Activated CD4-positive, alpha-beta T cell treated with anti-CD3 and anti-CD28 coated beads, Interleukin-2, amount 10 ng/mL, durations not matched to agents 7 days and 5 days (primary cell): Measurements from ENCODE around the gene MPP2. TPM values are rescaled to one million over a fixed set of nuclear protein-coding genes. Genes with fewer than 3 reads are reported as not detected.

Experiments
- CTCF ChIA-PET: fragments of 350-600 bp; sonication (Branson Sonifier 250); formaldehyde crosslinking; loops from one replicate; lab custom pipeline; 2021; ENCODE audit warnings: antibody characterized with exemption; lab: Charles Lee
- POLR2A ChIA-PET: fragments of 350-600 bp; sonication (Branson Sonifier 250); formaldehyde crosslinking; loops from one replicate; lab custom pipeline; 2021; ENCODE audit warnings: antibody characterized with exemption; lab: Charles Lee
- DNase-seq: peaks from one replicate; pipeline ENCODE4 v3.0.0-alpha.2; 2020
- H3K27ac Mint-ChIP-seq: one replicate; pipeline ENCODE4 v1.8.0; 2021; ENCODE audit warnings: mild to moderate bottlenecking, moderate library complexity, mixed read lengths
- H3K27me3 Mint-ChIP-seq: one replicate; pipeline ENCODE4 v1.8.0; 2021; ENCODE audit warnings: mixed read lengths
- H3K36me3 Mint-ChIP-seq: one replicate; pipeline ENCODE4 v1.8.0; 2021; ENCODE audit warnings: low read depth, mixed read lengths
- H3K4me1 Mint-ChIP-seq: one replicate; pipeline ENCODE4 v1.8.0; 2021; ENCODE audit warnings: mixed read lengths
- H3K4me3 Mint-ChIP-seq: one replicate; pipeline ENCODE4 v1.8.0; 2021; ENCODE audit warnings: mild to moderate bottlenecking, moderate library complexity, mixed read lengths
- H3K9me3 Mint-ChIP-seq: one replicate; pipeline ENCODE4 v1.8.0; 2021; ENCODE audit warnings: mixed read lengths
- total RNA-seq, 2 experiments: library from RNA; stranded (reverse); gene quantifications; one replicate each; pipeline ENCODE4 v1.2.3, GENCODE V29; 2021

The MPP2 gene
- total RNA-seq, 2 experiments from 2014 or later: 0.60 to 0.69 TPM

DNA sequence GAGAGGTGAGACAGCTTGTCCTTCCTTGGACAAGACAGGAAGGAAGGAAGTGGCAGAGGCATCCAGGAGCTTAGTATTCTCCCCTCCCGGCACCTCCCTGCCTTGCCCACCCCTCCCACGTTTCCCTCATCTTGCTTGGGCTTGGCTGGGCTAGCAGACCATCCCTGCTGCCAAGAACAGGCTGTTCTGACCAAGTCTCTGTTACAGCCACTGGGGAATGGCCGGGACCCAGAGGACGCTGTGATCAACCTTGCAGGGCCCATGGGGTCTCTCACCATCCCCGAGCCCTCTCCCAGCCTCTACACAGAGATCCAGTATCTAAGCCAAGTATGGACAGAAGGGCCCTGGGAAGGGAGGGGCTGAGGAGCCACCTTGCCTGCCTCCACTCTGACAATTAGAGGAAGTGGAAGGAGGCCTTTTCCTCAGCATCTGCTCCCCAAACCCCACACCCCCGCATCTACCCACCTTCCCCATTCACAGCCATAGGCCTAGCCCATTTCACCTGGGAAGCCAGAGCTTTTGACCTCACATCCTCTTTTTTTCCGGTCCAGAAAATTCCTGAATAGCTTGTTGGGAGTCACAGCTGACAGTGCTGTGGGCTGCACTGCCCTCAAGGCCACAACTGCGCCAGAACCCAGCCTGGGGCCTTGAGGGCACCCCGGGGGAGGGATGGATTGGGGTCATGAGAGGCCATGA is 46.3 kb downstream of the MPP2 start:
- peaks cover 6% of the 10 kb centered on the region for H3K27me3 Mint-ChIP-seq
- POLR2A ChIA-PET: no interaction called here

DNA sequence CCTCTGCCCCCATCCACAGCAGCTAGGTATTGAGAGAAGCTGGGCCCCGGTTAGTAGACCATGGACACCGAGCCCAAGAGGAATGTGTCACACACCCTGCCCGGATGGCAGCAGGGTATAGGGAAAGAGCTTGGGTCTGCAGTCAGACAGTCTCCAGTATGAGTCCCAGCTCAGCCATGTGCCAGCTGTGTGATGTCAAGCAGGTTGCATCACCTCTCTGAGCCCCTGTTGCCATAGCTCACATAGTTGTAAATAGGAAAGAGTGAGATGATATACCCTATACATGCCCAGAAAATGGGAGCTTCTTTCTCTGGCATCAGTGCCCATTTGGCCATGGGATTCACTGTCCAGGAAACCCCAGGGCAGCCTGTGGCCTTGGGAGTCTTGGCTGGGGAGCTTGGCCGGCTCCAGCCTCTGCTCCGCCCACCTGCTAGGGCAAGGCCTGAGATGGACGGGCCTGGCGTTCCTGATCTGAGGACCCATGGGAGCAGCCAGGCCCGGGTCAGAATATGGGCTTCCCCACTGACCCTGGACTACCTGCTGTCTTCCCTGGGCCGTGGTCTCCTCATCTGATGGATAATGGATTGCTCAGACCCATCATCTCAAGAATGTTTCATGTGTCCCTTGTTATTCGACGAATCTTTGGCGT is 47.1 kb downstream of the MPP2 start:
- ChIA-PET POLR2A (no interaction called here), CTCF (interaction anchor here (1.4 kb wide), 1 partner anchor 18 kb away, joined by 3 read pairs; no protein-coding TSS in a partner anchor)
- no peaks in the 10 kb centered on the region for H3K9me3 Mint-ChIP-seq
- H3K27ac Mint-ChIP-seq: no peak overlapping the region
- H3K4me3 Mint-ChIP-seq: no peak overlapping the region
- peaks cover 6% of the 10 kb centered on the region for H3K27me3 Mint-ChIP-seq
- DNase-seq: no peak
- no peaks in the 10 kb centered on the region for H3K36me3 Mint-ChIP-seq
- H3K4me1 Mint-ChIP-seq: no peaks in the 10 kb centered on the region

More for the DNA sequence above, 46.3 kb downstream of the MPP2 start:
- Mint-ChIP-seq H3K27ac (no peak overlapping the region), H3K9me3 (no peaks in the 10 kb centered on the region), H3K4me1 (no peaks in the 10 kb centered on the region), H3K4me3 (no peak overlapping the region), H3K36me3 (no peaks in the 10 kb centered on the region)
- CTCF ChIA-PET: interaction anchor here (1.4 kb wide), 1 partner anchor 17 kb away, joined by 3 read pairs; no protein-coding TSS in a partner anchor
- DNase-seq: no peak

DNA sequence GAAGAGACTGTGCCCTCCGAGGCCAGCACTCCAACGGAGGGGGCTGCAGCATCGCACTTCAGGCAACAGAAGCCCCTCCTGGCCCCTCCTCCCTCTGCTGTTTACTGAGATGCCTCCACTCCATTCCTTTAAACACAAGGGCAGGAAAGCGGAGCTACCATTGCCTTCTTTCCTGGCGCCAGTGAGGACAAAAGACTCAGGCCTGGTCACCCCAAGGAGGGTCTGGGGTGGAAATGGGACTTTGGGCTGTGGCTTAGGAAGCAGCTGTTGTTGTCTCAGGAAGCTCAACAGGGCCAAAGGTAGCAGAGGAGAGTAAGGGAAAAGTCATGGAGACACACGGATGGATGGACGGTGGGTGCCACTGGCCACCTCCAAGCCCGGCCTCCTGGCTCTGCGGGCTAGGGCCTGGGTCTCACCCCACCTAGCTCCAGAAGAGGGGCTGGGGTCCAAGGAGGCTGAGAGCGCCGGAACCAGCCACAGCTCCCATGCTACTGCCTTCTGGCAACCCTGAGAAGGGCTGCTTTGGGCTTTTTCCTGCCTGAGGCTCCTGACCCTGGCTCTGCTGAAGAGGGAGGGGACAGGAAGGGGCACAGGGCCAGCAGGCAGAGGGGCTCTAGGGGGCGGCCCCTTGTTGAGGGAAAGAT is 49.3 kb downstream of the MPP2 start:
- Mint-ChIP-seq H3K36me3 (no peaks in the 10 kb centered on the region), H3K27me3 (peaks cover 2% of the 10 kb centered on the region), H3K27ac (no peak overlapping the region), H3K4me1 (no peaks in the 10 kb centered on the region), H3K9me3 (no peaks in the 10 kb centered on the region), H3K4me3 (no peak overlapping the region)
- DNase-seq: no peak
- ChIA-PET CTCF (interaction anchor here (2.4 kb wide), 1 partner anchor 20 kb away, joined by 8 read pairs; no protein-coding TSS in a partner anchor), POLR2A (no interaction called here)

DNA sequence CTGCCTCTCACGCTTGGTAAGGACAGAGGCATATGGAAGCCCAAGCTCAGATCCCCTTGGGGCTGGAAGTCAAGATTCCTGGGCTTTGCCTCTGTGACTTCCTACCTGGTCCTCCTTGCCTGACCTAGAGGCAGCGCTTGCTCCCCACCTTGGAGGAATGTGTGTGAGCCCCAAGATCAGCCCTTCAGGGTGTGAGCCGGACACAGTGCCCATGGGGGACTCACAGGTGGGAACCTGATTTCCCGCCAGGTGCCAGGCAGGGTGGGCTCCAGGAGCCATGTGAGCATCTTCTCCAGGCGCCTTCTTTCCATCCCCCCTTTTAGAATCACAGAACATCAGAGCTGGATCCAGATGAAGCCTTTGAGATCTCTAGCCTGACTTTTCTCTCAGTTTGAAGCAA is 50.2 kb downstream of the MPP2 start:
- no peaks in the 10 kb centered on the region for H3K36me3 Mint-ChIP-seq
- no peak for DNase-seq
- H3K27ac Mint-ChIP-seq: no peak overlapping the region
- no peaks in the 10 kb centered on the region for H3K9me3 Mint-ChIP-seq
- POLR2A ChIA-PET: no interaction called here
- CTCF ChIA-PET: interaction anchor here (1.1 to 2.4 kb wide), 3 partner anchors 11 to 162 kb away, joined by 3 to 8 read pairs (median 7); partner anchors contain the start of gene CD300LG
- H3K4me1 Mint-ChIP-seq: no peaks in the 10 kb centered on the region
- peaks cover 2% of the 10 kb centered on the region for H3K27me3 Mint-ChIP-seq
- no peak overlapping the region for H3K4me3 Mint-ChIP-seq

DNA sequence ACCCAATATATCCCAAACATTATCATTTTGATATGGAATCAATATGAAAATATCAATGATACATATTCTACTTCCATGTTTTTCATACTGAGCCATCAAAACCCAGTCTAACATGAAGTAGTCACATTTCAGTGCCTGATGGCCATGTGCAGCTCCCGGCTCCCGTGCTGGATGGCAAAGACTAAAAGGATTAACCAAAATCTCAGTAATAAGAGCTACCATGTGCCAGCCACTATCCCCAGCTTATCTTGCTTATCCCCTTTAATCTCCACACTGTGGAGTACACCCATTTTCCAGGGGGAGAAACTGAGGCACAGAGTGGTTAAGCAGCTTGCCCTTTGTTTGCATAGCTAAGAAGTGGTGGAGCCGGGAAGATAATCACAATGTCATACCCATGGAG is 51.2 kb downstream of the MPP2 start:
- no peak for DNase-seq
- H3K4me3 Mint-ChIP-seq: no peak overlapping the region
- H3K4me1 Mint-ChIP-seq: no peaks in the 10 kb centered on the region

DNA sequence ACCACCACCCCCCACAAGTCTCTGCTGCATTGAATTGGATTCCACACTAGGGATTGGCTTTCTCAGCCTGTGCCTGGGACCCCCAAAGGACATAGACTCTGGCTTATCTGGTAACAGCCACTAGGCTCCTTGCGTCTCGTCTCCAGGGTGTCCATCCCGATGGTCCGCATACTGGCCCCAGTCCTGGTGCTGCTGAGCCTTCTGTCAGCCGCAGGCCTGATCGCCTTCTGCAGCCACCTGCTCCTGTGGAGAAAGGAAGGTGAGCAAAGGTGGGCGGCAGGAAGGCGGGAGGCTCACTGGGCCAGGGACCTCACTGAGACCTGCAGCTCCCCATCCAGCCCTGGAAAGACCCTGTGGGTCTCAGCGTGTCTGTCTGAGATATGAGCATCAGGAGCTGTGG is 52.3 kb downstream of the MPP2 start:
- Mint-ChIP-seq H3K36me3 (no peaks in the 10 kb centered on the region), H3K9me3 (no peaks in the 10 kb centered on the region), H3K27ac (no peak overlapping the region), H3K4me3 (no peak overlapping the region), H3K27me3 (peaks cover 2% of the 10 kb centered on the region), H3K4me1 (no peaks in the 10 kb centered on the region)
- no peak for DNase-seq
- POLR2A ChIA-PET: no interaction called here
- CTCF ChIA-PET: interaction anchor here (1.6 kb wide), 1 partner anchor 9 kb away, joined by 6 read pairs; no protein-coding TSS in a partner anchor

More for the DNA sequence above, 51.2 kb downstream of the MPP2 start:
- no peaks in the 10 kb centered on the region for H3K9me3 Mint-ChIP-seq
- no peak overlapping the region for H3K27ac Mint-ChIP-seq
- peaks cover 2% of the 10 kb centered on the region for H3K27me3 Mint-ChIP-seq
- no peaks in the 10 kb centered on the region for H3K36me3 Mint-ChIP-seq
- POLR2A ChIA-PET: no interaction called here
- CTCF ChIA-PET: interaction anchor here (1.8 to 2.4 kb wide), 2 partner anchors 10 to 22 kb away, joined by 7 to 8 read pairs; partner anchors contain the start of gene CD300LG

DNA sequence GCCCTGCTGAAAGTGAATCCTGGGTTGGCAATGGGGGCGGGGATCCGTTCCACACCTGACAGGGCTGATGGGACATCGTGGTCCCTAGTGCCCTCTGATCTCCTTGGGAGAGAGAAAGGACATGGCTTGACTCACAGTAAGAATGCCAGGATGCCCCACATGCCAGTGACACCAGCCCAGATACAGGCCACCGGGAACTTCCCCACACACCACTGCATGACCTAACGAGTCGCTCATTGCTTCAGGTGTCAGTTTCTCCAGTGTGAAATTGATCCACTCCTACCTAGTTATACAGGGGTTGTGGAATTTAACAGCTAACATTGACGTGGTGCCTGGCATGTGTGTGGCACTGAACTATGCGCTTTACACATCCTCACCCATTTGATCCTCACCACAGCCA is 52.8 kb downstream of the MPP2 start:
- CTCF ChIA-PET: interaction anchor here (1.6 kb wide), 1 partner anchor 8 kb away, joined by 6 read pairs; no protein-coding TSS in a partner anchor
- peaks cover 2% of the 10 kb centered on the region for H3K27me3 Mint-ChIP-seq

DNA sequence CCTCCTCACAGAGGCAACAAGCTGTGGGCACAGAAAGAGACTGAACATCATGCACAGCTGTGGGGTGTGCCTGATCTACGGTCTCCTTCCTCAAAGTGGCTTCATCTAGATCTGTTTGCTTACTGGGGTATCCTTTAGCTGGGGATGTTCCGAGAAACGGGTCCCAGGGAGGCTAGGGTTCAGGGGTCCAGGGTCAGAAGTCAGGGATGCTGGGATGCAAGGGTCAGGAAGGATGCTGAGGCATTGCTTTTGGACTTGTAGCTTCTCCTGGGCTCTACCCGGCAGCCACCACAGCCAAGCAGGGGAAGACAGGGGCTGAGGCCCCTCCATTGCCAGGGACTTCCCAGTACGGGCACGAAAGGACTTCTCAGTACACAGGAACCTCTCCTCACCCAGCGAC is 53.8 kb downstream of the MPP2 start:
- no peak for DNase-seq
- Mint-ChIP-seq H3K4me3 (no peak overlapping the region), H3K36me3 (no peaks in the 10 kb centered on the region), H3K4me1 (no peaks in the 10 kb centered on the region), H3K27me3 (peaks cover 2% of the 10 kb centered on the region), H3K9me3 (no peaks in the 10 kb centered on the region), H3K27ac (no peak overlapping the region)
- ChIA-PET CTCF (interaction anchor here (0.6 to 1.4 kb wide), 3 partner anchors 11 to 31 kb away, joined by 3 read pairs; no protein-coding TSS in a partner anchor), POLR2A (no interaction called here)

More for the DNA sequence above, 52.8 kb downstream of the MPP2 start:
- POLR2A ChIA-PET: no interaction called here
- DNase-seq: no peak
- Mint-ChIP-seq H3K36me3 (no peaks in the 10 kb centered on the region), H3K4me1 (no peaks in the 10 kb centered on the region), H3K4me3 (no peak overlapping the region), H3K9me3 (no peaks in the 10 kb centered on the region), H3K27ac (no peak overlapping the region)

DNA sequence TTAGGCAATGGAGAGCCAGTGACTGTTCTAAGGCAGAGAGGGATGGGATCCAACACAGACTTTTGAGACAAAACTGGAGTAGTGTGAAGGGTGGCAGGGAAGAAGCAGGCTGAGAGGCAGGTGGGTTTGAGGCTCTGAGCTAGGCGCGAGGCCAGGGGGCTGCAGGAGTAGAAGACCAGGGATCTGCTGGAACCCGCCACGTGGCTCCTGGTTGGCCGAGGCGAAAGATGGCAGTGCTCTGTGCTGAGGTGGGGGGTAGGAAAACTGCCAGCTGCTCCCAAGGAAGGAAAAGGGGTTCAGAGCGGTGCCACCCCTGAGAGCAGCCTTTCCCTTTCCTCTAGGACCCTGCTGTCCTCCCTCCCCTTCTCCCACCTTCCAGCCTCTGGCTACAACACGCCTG is 54.8 kb downstream of the MPP2 start:
- Mint-ChIP-seq H3K27ac (no peak overlapping the region), H3K4me1 (no peaks in the 10 kb centered on the region), H3K4me3 (no peak overlapping the region), H3K27me3 (peaks cover 3% of the 10 kb centered on the region), H3K36me3 (no peaks in the 10 kb centered on the region), H3K9me3 (no peaks in the 10 kb centered on the region)
- ChIA-PET POLR2A (no interaction called here), CTCF (interaction anchor here (1.4 kb wide), 1 partner anchor 12 kb away, joined by 3 read pairs; no protein-coding TSS in a partner anchor)
- DNase-seq: no peak

DNA sequence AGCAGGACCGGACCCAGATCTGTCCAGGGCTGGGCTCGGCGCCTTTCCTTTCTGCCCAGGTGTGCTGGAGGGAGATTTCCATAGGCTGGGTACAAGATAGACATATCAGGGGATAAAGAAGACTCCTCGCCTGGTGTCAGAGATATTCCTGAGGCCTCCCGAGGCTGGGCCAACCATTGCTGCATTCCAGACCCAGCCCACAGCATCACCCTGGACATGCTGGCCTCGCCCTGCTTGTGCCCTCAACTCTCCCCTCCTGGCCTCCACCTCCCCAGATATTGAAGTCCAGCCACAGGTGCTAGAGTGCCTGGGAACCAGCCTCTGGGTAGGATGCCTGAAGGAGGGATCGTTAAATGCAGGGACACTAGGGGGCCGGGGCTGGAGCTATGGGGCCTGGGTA is 58.2 kb downstream of the MPP2 start:
- ChIA-PET CTCF (interaction anchor here (0.6 kb wide), 1 partner anchor 155 kb away, joined by 4 read pairs; no protein-coding TSS in a partner anchor), POLR2A (no interaction called here)
- DNase-seq: no peak
- H3K4me1 Mint-ChIP-seq: no peaks in the 10 kb centered on the region
- H3K36me3 Mint-ChIP-seq: no peaks in the 10 kb centered on the region
- peaks cover 9% of the 10 kb centered on the region for H3K27me3 Mint-ChIP-seq
- H3K9me3 Mint-ChIP-seq: no peaks in the 10 kb centered on the region
- no peak overlapping the region for H3K4me3 Mint-ChIP-seq
- no peak overlapping the region for H3K27ac Mint-ChIP-seq

DNA sequence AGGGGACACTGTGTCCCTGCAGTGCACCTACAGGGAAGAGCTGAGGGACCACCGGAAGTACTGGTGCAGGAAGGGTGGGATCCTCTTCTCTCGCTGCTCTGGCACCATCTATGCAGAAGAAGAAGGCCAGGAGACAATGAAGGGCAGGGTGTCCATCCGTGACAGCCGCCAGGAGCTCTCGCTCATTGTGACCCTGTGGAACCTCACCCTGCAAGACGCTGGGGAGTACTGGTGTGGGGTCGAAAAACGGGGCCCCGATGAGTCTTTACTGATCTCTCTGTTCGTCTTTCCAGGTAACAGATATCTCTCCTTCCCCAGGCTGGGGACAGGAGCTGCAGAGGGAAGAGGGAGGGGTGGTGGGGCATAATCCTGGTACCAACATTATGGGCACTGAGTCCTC is 58.7 kb downstream of the MPP2 start:
- POLR2A ChIA-PET: no interaction called here
- H3K36me3 Mint-ChIP-seq: no peaks in the 10 kb centered on the region
- H3K4me1 Mint-ChIP-seq: no peaks in the 10 kb centered on the region
- no peak overlapping the region for H3K27ac Mint-ChIP-seq
- no peaks in the 10 kb centered on the region for H3K9me3 Mint-ChIP-seq
- H3K4me3 Mint-ChIP-seq: no peak overlapping the region
- peaks cover 9% of the 10 kb centered on the region for H3K27me3 Mint-ChIP-seq
- no peak for DNase-seq
- CTCF ChIA-PET: no interaction called here

DNA sequence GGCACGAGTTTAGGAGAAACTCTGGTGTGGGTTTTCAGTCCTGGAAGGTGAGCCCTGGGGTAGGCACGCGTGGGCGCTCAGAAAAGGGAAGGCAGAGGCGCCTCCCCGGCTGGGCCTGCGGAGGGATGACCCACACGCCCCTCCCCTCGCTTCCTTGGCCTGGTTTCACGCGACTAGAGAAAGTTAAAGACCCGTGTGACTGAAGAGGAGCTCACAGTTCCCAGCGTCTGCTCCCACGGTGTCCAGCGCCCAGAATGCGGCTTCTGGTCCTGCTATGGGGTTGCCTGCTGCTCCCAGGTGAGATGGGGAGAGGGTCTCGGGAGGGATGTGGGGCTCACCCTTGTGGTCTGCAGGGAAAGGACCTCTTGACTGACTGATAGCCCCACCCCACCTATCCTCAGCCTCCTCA is 60.4 kb downstream of the MPP2 start, which contains the start of gene CD300LG:
Gene CD300LG (plus strand): TSS at position 214 of the 409 bp plus-strand sequence. CDS start 41 bp downstream, at position 255.
- H3K4me1 Mint-ChIP-seq: no peaks in the 10 kb centered on the region
- no peaks in the 10 kb centered on the region for H3K9me3 Mint-ChIP-seq
- no peaks in the 10 kb centered on the region for H3K36me3 Mint-ChIP-seq
- DNase-seq: no peak
- POLR2A ChIA-PET: no interaction called here
- H3K4me3 Mint-ChIP-seq: no peak within 1 kb of the TSS
- CTCF ChIA-PET: interaction anchor here (1.1 to 1.9 kb wide), 7 partner anchors 8 to 284 kb away, joined by 3 to 7 read pairs (median 6); no protein-coding TSS in a partner anchor
- H3K27ac Mint-ChIP-seq: no peak within 1 kb of the TSS
- peaks cover 13% of the 10 kb centered on the region for H3K27me3 Mint-ChIP-seq
